Brain microvascular endothelial cell (primary cell): ENCODE results near the gene DUT.
A peak's percentile ranks its signal among the peaks of the same experiment; 100 is the strongest.

Source experiments
- DNase-seq: peaks from one replicate; pipeline ENCODE4 v3.0.0-alpha.2; 2020
- H3K27ac ChIP-seq: fragments of 250-450 bp; sonication (Bioruptor Pico); 2 replicates; pipeline ENCODE4 v1.5.1; 2020; ENCODE audit warnings: mild to moderate bottlenecking, moderate library complexity
- H3K27me3 ChIP-seq: fragments of 250-450 bp; sonication (Bioruptor Pico); replicated peaks from 2 replicates; pipeline ENCODE4 v1.5.1; 2020; ENCODE audit warnings: mild to moderate bottlenecking
- H3K36me3 ChIP-seq: fragments of 250-450 bp; sonication (Bioruptor Pico); replicated peaks from 2 replicates; pipeline ENCODE4 v1.5.1; 2020; ENCODE audit warnings: mild to moderate bottlenecking
- H3K4me3 ChIP-seq: 2 replicates; pipeline ENCODE4 v1.5.1; 2011; ENCODE audit warnings: low read depth, mild to moderate bottlenecking, control low read depth, low read length, moderate library complexity
- in situ Hi-C: cut with HindIII; loops from 2 replicates; pipeline ENCODE4 v1.10.0; 2017; ENCODE audit warnings: low sequenced_read_pairs, low pct_ligation_motif_present
- TF ChIP-seq, protein P1 (sequence below): IDR thresholded peaks from 2 replicates; pipeline ENCODE4 v1.5.1; 2011; ENCODE audit warnings: low read depth, mild to moderate bottlenecking, moderate library complexity, low read length, control low read depth, inconsistent platforms; ENCODE audit errors: missing control alignments

The DUT gene

GRCh38 chr15:48330855-48331795 lies at the start of gene DUT:
Gene DUT, plus strand, starts transcription at chr15:48331429. Its CDS starts 87 bp downstream, at chr15:48331516.
- TF ChIP-seq, protein P1, sequence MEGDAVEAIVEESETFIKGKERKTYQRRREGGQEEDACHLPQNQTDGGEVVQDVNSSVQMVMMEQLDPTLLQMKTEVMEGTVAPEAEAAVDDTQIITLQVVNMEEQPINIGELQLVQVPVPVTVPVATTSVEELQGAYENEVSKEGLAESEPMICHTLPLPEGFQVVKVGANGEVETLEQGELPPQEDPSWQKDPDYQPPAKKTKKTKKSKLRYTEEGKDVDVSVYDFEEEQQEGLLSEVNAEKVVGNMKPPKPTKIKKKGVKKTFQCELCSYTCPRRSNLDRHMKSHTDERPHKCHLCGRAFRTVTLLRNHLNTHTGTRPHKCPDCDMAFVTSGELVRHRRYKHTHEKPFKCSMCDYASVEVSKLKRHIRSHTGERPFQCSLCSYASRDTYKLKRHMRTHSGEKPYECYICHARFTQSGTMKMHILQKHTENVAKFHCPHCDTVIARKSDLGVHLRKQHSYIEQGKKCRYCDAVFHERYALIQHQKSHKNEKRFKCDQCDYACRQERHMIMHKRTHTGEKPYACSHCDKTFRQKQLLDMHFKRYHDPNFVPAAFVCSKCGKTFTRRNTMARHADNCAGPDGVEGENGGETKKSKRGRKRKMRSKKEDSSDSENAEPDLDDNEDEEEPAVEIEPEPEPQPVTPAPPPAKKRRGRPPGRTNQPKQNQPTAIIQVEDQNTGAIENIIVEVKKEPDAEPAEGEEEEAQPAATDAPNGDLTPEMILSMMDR: peak; percentile 17
- DNase-seq: peak; percentile 59
- Histone ChIP-seq H3K36me3 (no peaks in the 10 kb centered on the region), H3K27ac (peak within 1 kb of the TSS; percentile 85), H3K4me3 (peak within 1 kb of the TSS; percentile 79), H3K27me3 (no peaks in the 10 kb centered on the region)
- in situ Hi-C loops: no loop called here

- TF ChIP-seq, protein P1: peak; percentile 29
- Histone ChIP-seq H3K27ac (no peak overlapping the region), H3K27me3 (no peaks in the 10 kb centered on the region), H3K4me3 (no peak overlapping the region), H3K36me3 (no peaks in the 10 kb centered on the region)
- DNase-seq: no peak
- in situ Hi-C loops: no loop called here
These were observed 49.6 kb upstream of the DUT start for GRCh38 chr15:48281674-48282073.

- TF ChIP-seq, protein P1: no peak
These were observed 49.0 kb upstream of the DUT start for GRCh38 chr15:48282216-48282615.

DNA sequence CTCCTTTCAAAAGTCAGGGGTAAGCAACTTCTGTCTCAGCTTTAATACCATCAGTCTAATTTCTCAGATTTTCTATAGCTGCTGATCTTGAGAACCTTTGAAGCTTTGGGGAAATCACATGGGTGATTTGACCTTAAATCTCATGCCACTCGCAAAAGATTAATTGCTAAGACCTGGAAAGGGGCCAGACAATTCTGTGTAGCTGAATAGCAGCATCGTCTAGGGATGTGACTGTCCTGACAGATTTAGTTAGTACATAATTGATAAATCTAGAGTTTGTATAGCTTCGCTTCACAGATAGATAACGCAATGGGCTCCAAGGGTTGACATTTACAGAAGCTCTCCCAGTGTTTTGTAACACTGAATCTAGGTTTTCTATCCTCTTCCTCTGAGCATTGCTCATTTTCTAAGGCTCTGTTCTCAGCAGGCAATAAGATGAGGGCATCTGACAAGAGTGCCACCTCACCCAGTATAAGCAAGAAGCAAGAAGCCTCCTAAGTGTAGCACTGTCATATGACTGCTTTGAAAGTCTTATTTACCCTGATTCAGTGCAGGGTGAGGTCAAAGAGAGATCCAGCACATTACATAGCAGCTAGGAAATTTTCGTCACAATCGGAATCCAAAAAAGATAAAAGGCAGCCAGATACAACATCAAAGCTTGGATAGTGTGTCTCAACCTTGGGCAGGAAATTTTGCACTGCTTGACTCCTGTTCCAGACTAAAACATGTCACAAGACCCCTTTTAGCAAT lies 47.7 kb upstream of the DUT start:
- in situ Hi-C loops: no loop called here
- Histone ChIP-seq H3K27me3 (no peaks in the 10 kb centered on the region), H3K27ac (no peak overlapping the region), H3K4me3 (no peak overlapping the region), H3K36me3 (no peaks in the 10 kb centered on the region)
- TF ChIP-seq, protein P1: no peak
- no peak for DNase-seq

More at GRCh38 chr15:48282216-48282615, 49.0 kb upstream of the DUT start:
- in situ Hi-C loops: no loop called here
- H3K27me3 ChIP-seq: no peaks in the 10 kb centered on the region
- no peak overlapping the region for H3K4me3 ChIP-seq
- no peak for DNase-seq
- H3K36me3 ChIP-seq: no peaks in the 10 kb centered on the region
- H3K27ac ChIP-seq: no peak overlapping the region

GRCh38 chr15:48285329-48286214 lies 45.7 kb upstream of the DUT start:
- Histone ChIP-seq H3K36me3 (no peaks in the 10 kb centered on the region), H3K27ac (no peak overlapping the region), H3K4me3 (no peak overlapping the region), H3K27me3 (no peaks in the 10 kb centered on the region)
- in situ Hi-C loops: no loop called here
- DNase-seq: peak; percentile 91
- TF ChIP-seq, protein P1: peak; percentile 70
